GM19035 (cell line): ENCODE results near the gene OTUD4.
A peak's percentile ranks its signal among the peaks of the same experiment; 100 is the strongest.
"Not testable (repeated sequence)": the region's sequence is repeated elsewhere in the genome, so short reads cannot be mapped to it uniquely, and the experiment has no call there.

Source experiments
- ATAC-seq: cut with Tn5 transposase; IDR thresholded peaks from one replicate; pipeline ENCODE4 v1.9.1; 2021; ENCODE audit not compliant: unreplicated experiment

OTUD4 gene

GRCh38 chr4:145180298-145181090, at the start of gene OTUD4:
Gene OTUD4 (minus strand): TSS chr4:145180589. CDS start chr4:145179973, 616 bp downstream.
- ATAC-seq, result peak; percentile 76

- ATAC-seq, result not testable (repeated sequence)
Observed at GRCh38 chr4:145223228-145223627, 42.8 kb upstream of the OTUD4 start.

- not testable (repeated sequence) for ATAC-seq
Observed at GRCh38 chr4:145221529-145221928, 41.1 kb upstream of the OTUD4 start.

- ATAC-seq, result no peak
Observed at GRCh38 chr4:145219090-145219489, 38.7 kb upstream of the OTUD4 start.

DNA sequence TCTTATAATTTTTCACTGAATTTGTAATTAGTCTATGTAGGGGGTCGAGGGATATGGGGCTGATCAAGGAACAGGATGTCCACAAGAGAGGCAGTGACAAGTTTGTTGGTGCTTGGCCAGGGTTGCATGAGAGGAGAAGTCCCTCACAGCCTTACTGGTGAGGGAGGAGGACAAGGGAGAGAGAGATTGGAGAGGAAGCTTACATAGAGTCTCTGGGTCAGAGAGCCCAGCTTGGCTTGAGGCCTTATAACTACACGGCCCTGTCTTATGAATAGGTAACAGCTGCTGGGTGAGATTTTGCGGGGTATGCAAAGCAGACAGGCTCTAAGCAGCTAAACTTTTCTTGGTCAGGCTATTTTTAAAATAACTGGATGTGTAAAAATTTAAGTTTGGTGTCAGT, 37.9 kb upstream of the OTUD4 start:
- ATAC-seq, result peak; percentile 93

GRCh38 chr4:145217349-145217748, 37.0 kb upstream of the OTUD4 start:
- ATAC-seq, result no peak

DNA sequence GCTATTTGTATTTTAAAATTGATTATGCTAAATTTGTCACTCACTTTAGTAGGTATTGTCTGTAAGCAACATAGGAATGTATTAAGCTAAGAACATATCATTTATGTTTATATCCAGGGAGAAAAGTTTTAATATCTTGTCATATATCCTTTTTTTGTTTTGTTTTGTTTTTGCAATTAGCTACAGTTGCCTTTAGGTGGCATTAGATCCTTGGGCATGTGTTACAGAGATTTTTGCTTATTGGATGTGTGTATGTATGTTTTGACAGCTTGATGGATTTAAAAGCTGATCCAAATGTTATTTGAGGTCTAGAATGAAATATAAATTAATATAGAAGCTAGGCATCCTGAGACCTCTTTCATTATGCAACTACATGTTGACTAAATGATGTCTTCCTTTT, 36.1 kb upstream of the OTUD4 start:
- ATAC-seq, result no peak

GRCh38 chr4:145213245-145213644, 32.9 kb upstream of the OTUD4 start:
- no peak for ATAC-seq

DNA sequence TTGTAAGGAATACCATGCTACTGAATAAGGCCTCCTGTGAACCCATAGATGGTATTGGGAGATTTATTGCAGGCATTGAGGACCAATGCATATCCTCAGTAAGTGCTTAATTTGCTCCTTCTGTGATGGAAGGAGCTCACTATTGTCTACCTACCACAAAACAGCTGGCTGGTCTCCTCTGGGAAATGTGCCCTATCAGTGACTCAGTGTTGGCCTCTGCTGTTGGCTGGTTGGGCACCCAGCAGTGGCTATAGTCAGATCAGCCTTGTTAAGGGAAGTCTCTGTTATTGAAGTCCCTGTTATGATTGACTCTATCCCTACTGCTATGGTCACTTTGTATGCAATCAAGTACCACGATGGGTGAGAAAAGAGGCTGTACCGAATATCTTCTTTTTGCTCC, 27.5 kb upstream of the OTUD4 start:
- ATAC-seq, result no peak

DNA sequence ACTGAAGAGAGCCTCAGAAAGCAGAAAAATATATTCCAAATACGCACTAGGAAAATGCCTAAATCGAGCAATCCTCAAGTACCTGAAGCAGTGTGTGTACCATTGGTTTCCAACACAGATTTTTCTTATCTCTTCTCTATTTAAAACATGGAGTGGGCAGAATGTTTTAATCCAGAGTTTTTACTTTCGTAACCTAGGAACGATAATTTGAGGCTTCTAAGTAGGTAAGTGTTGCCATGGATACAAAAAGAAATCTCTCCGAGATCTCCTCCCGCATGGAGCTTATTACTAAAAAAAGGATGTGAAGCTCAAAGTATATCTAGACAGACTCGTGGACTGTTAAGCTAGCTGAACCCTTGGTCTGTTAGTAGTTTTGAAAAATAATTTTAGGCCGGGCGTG, 23.0 kb upstream of the OTUD4 start:
- no peak for ATAC-seq

GRCh38 chr4:145200366-145200765, 20.0 kb upstream of the OTUD4 start:
- no peak for ATAC-seq

- no peak for ATAC-seq
Observed at GRCh38 chr4:145199051-145199716, 18.8 kb upstream of the OTUD4 start.

- no peak for ATAC-seq
Observed at GRCh38 chr4:145196747-145197146, 16.4 kb upstream of the OTUD4 start.

DNA sequence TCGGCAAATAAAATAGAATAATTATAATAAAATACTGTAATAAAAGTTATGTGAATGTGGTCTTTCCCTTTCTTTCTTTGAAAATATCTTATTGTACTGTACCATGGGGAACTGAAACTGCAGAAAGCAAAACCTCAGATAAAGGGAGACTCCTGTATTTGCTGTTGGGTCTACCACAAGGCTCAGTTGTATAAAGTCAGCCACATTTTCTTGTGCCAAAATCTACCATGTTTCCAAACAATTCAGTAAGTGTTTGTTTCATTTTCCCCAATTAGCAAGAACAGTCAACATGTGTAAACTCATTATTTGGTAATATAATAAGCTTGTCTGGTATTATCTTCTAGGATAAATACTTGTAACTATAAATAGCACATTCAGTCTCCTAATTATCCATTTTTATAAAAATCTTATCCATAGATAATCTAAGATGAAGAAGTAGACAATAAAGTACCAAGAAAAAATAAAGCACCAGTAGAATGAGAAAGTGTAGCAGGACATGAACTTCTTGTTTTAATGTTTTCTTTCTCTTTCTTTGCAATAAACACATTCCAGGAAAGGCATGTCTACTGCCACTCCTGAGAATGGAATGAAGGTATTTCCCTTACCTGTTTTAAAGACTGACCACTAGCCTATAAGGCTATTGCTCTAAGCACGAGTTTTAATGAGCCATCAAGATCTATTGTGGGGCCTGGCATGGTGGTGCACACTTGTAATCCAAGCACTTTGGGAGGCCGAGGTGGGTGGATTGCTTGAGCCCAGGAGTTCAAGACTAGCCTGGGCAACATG, 15.0 kb upstream of the OTUD4 start:
- ATAC-seq, result peak; percentile 77

GRCh38 chr4:145189981-145190380, 9.6 kb upstream of the OTUD4 start:
- no peak for ATAC-seq

DNA sequence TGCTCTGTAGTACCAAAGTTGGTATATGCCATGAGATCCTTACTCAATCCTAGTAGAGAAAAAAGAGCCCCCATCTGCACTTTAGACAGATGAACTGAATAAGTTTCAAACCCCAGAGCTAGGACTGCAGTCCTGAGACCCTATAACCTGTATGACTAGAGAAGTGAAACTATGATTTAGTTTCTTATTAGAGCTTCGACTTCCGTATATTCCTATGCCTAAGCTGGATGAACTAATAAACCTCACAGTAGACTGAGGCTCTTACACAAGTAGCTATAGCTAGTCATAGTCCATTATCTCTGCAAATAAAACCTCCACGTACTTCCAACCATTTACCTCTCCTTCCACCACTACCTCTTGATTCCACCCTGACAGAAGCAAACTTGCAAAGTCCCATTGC, 6.3 kb upstream of the OTUD4 start:
- ATAC-seq, result peak; percentile 77

DNA sequence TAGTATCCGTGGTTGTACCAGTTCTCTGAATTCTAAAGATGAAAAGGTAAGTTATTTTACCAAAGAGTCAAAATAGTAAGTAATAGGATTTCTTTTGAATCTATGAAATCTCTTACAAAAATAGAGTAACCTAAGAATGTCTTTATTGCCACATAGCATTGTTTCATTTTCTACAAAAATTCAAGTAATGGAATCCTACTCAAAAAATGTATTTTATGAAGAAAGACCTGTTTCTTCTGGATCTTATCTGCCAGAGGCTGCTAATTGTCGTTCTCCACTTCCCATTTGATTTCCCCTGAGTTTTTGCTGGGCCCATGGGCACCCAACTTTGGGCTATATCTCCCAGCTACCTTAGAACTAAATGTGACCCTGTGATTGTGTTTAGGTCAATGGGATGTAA, 3.2 kb upstream of the OTUD4 start:
- no peak for ATAC-seq

- no peak for ATAC-seq
Observed at GRCh38 chr4:145183023-145183422, 2.6 kb upstream of the OTUD4 start.

- ATAC-seq, result no peak
Observed at GRCh38 chr4:145182222-145182621, 1.8 kb upstream of the OTUD4 start.

GRCh38 chr4:145181091-145181501, 707 bp upstream of the OTUD4 start:
- no peak for ATAC-seq

GRCh38 chr4:145179861-145180297, 510 bp downstream of the OTUD4 start:
- ATAC-seq, result peak; percentile 26
